ENCODE results near the gene AMN.

The AMN gene

GRCh38 chr14:102965971-102966655 is 43.6 kb downstream of the AMN start:
- DNase-seq (ENCODE audit: low read depth in 2 of 2) = no peak

- DNase-seq (ENCODE audit: low read depth in 2 of 2) = no peak
Observed at GRCh38 chr14:102966681-102967505, 44.4 kb downstream of the AMN start.

- no peak for DNase-seq (ENCODE audit: low read depth in 2 of 2)
Observed at GRCh38 chr14:102967506-102967795, 45.0 kb downstream of the AMN start.

- DNase-seq (ENCODE audit: low read depth in 2 of 2) = no peak
Observed at GRCh38 chr14:102968306-102968705, 45.8 kb downstream of the AMN start.

GRCh38 chr14:102969060-102969791 is 46.8 kb downstream of the AMN start:
- no peak for DNase-seq (ENCODE audit: low read depth in 2 of 2)

GRCh38 chr14:102969901-102970300 is 47.4 kb downstream of the AMN start:
- no peak for DNase-seq (ENCODE audit: low read depth in 2 of 2)

- no peak for DNase-seq (ENCODE audit: low read depth in 2 of 2)
Observed at GRCh38 chr14:102970496-102970895, 48.0 kb downstream of the AMN start.

- no peak for DNase-seq (ENCODE audit: low read depth in 2 of 2)
Observed at GRCh38 chr14:102971314-102971713, 48.9 kb downstream of the AMN start.

- no peak for DNase-seq (ENCODE audit: low read depth in 2 of 2)
Observed at GRCh38 chr14:102971836-102972606, 49.6 kb downstream of the AMN start.

- DNase-seq (ENCODE audit: low read depth in 2 of 2) = no peak
Observed at GRCh38 chr14:102973706-102974285, 51.3 kb downstream of the AMN start.

GRCh38 chr14:102975662-102976061 is 53.2 kb downstream of the AMN start:
- DNase-seq (ENCODE audit: low read depth in 2 of 2) = no peak

- no peak for DNase-seq (ENCODE audit: low read depth in 2 of 2)
Observed at GRCh38 chr14:102977475-102977874, 55.0 kb downstream of the AMN start.

- no peak for DNase-seq (ENCODE audit: low read depth in 2 of 2)
Observed at GRCh38 chr14:102979406-102979805, 56.9 kb downstream of the AMN start.

GRCh38 chr14:102980409-102980810 is 57.9 kb downstream of the AMN start:
- DNase-seq (ENCODE audit: low read depth in 2 of 2) = no peak

Measured in stimulated activated CD8-positive, alpha-beta memory T cell treated with anti-CD3 and anti-CD28 coated beads, Interleukin-7, amount 100 ng/mL, for 1 hour (primary cell).